Adipose tissue (tissue), 3 donors: ENCODE results near the gene DGKI. TPM values are rescaled to one million over a fixed set of nuclear protein-coding genes. Genes with fewer than 3 reads are reported as not detected.

Source experiments
- H3K27ac ChIP-seq: one replicate; pipeline ENCODE4 v1.5.1; 2013; ENCODE audit warnings: low read depth, low read length
- WGBS, 3 donors: extraction: QIAGEN DNeasy Blood & Tissue Kit; methylation state at CpG; one replicate each; pipeline ENCODE4 v1.1.7; 2013; 5-methylcytosine and 5-hydroxymethylcytosine counted together
- polyA plus RNA-seq, 3 donors: library from polyadenylated mRNA; stranded (reverse); fragments of 200-250 nt; gene quantifications; one replicate each; pipeline ENCODE4 v1.2.3, GENCODE V29; 2013
- donor health status: healthy with polysubstance abuse.
- donor health status: Bipolar disorder and iron deficiency.
- donor health status: healthy.

The DGKI gene
- polyA plus RNA-seq, 3 donors, result 0.03 to 0.22 (median 0.21) TPM

GRCh38 chr7:137873979-137874777, 27.4 kb upstream of the DGKI start:
- 59 to 83% (median 68%) methylated on average over 7 of the region's 7 CpGs for WGBS, 3 donors
- H3K27ac ChIP-seq, result no peak overlapping the region

- 81 to 94% (median 87%) methylated on average over 3 of the region's 3 CpGs for WGBS, 3 donors
- no peak overlapping the region for H3K27ac ChIP-seq
Observed at GRCh38 chr7:137873524-137873923, 26.8 kb upstream of the DGKI start.

GRCh38 chr7:137871170-137871915, 24.6 kb upstream of the DGKI start:
- H3K27ac ChIP-seq, result no peak overlapping the region
- WGBS, 3 donors, result 83 to 96% (median 88%) methylated on average over 7 of the region's 7 CpGs

GRCh38 chr7:137870684-137871083, 23.9 kb upstream of the DGKI start:
- no peak overlapping the region for H3K27ac ChIP-seq

- no peak overlapping the region for H3K27ac ChIP-seq
- 89 to 100% (median 97%) methylated on average over 1 of the region's 1 CpG for WGBS, 3 donors
Observed at GRCh38 chr7:137870078-137870477, 23.3 kb upstream of the DGKI start.

- WGBS, 3 donors, result 96 to 97% (median 97%) methylated on average over 3 of the region's 3 CpGs
- no peak overlapping the region for H3K27ac ChIP-seq
Observed at GRCh38 chr7:137869260-137869659, 22.5 kb upstream of the DGKI start.

- WGBS, 3 donors, result 94% methylated on average over 3 of the region's 3 CpGs
- H3K27ac ChIP-seq, result no peak overlapping the region
Observed at GRCh38 chr7:137867289-137867688, 20.5 kb upstream of the DGKI start.

GRCh38 chr7:137865764-137866163, 19.0 kb upstream of the DGKI start:
- WGBS, 3 donors, result 91 to 100% (median 100%) methylated on average over 1 of the region's 1 CpG

GRCh38 chr7:137862964-137863363, 16.2 kb upstream of the DGKI start:
- no peak overlapping the region for H3K27ac ChIP-seq
- 92 to 98% (median 97%) methylated on average over 2 of the region's 2 CpGs for WGBS, 3 donors

More at GRCh38 chr7:137865764-137866163, 19.0 kb upstream of the DGKI start:
- H3K27ac ChIP-seq, result no peak overlapping the region

- H3K27ac ChIP-seq, result no peak overlapping the region
- WGBS, 3 donors, result 44 to 64% (median 53%) methylated on average over 4 of the region's 4 CpGs
Observed at GRCh38 chr7:137862358-137862757, 15.6 kb upstream of the DGKI start.

GRCh38 chr7:137860542-137860941, 13.8 kb upstream of the DGKI start:
- 95 to 98% (median 98%) methylated on average over 2 of the region's 2 CpGs for WGBS, 3 donors
- H3K27ac ChIP-seq, result no peak overlapping the region

- 98 to 100% (median 100%) methylated on average over 1 of the region's 1 CpG for WGBS, 3 donors
- H3K27ac ChIP-seq, result no peak overlapping the region
Observed at GRCh38 chr7:137853053-137853452, 6.3 kb upstream of the DGKI start.

- H3K27ac ChIP-seq, result no peak overlapping the region
Observed at GRCh38 chr7:137852108-137852507, 5.3 kb upstream of the DGKI start.

- 86 to 93% (median 93%) methylated on average over 6 of the region's 6 CpGs for WGBS, 3 donors
- no peak overlapping the region for H3K27ac ChIP-seq
Observed at GRCh38 chr7:137850972-137851945, 4.5 kb upstream of the DGKI start.

- 43 to 93% (median 57%) methylated on average over 2 of the region's 2 CpGs for WGBS, 3 donors
Observed at GRCh38 chr7:137850571-137850970, 3.8 kb upstream of the DGKI start.

GRCh38 chr7:137848095-137848494, 1.3 kb upstream of the DGKI start:
- WGBS, 3 donors, result 68 to 77% (median 76%) methylated on average over 8 of the region's 8 CpGs
- no peak overlapping the region for H3K27ac ChIP-seq

More at GRCh38 chr7:137850571-137850970, 3.8 kb upstream of the DGKI start:
- H3K27ac ChIP-seq, result no peak overlapping the region

GRCh38 chr7:137847568-137848050, 835 bp upstream of the DGKI start:
- no peak overlapping the region for H3K27ac ChIP-seq
- WGBS, 3 donors, result 20 to 28% (median 21%) methylated on average over 18 of the region's 18 CpGs

GRCh38 chr7:137846549-137846826, 286 bp downstream of the DGKI start:
- WGBS, 3 donors, result 0% methylated on average over 19 to 47 of the region's 47 CpGs
- no peak overlapping the region for H3K27ac ChIP-seq
